SU-DHL-6 (cell line): ENCODE measurements around the gene PGM1.

Source experiments
- CTCF ChIP-seq: fragments of 200-600 bp; sonication (generic); IDR thresholded peaks from one replicate; pipeline ENCODE4 v1.5.1; 2017; ENCODE audit warnings: antibody characterized with exemption, mild to moderate bottlenecking, low read length, moderate library complexity; ENCODE audit not compliant: insufficient read depth, poor library complexity, severe bottlenecking
- EZH2phosphoT487 ChIP-seq: fragments of 200-600 bp; sonication (generic), shearing (Covaris generic); conservative IDR thresholded peaks from 2 replicates; pipeline ENCODE4 v1.6.1; 2018; ENCODE audit warnings: mild to moderate bottlenecking, antibody characterized with exemption, low read length, moderate library complexity, mixed read lengths

GRCh38 chr1:63563745-63564144, 29.5 kb upstream of the PGM1 start:
- TF ChIP-seq CTCF (no peak), EZH2phosphoT487 (no peak)
